Immature natural killer cell (primary cell): ENCODE data around the gene CBX4. TPM values are rescaled to one million over a fixed set of nuclear protein-coding genes. Genes with fewer than 3 reads are reported as not detected.

Experiments used
- DNase-seq, 3 donors: peaks; one replicate each; pipeline ENCODE4 v3.0.0; 2022; ENCODE audit warnings: mixed read lengths in 1 of 3
- H3K27ac Mint-ChIP-seq, 6 donors: one replicate each; pipeline ENCODE4 v1.8.0; 2020; ENCODE audit warnings: mixed read lengths in 6 of 6, mild to moderate bottlenecking in 5 of 6, inconsistent platforms in 4 of 6, moderate library complexity in 3 of 6
- H3K27me3 Mint-ChIP-seq, 3 donors: one replicate each; pipeline ENCODE4 v1.8.0; 2020 to 2021; ENCODE audit warnings: low read depth in 3 of 3, mild to moderate bottlenecking in 3 of 3, mixed read lengths in 3 of 3, moderate library complexity in 3 of 3, inconsistent platforms in 1 of 3
- H3K36me3 Mint-ChIP-seq, 3 donors: one replicate each; pipeline ENCODE4 v1.8.0; 2020; ENCODE audit warnings: mixed read lengths in 3 of 3, inconsistent platforms in 2 of 3, mild to moderate bottlenecking in 2 of 3
- H3K4me1 Mint-ChIP-seq, 2 donors: one replicate each; pipeline ENCODE4 v1.8.0; 2020; ENCODE audit warnings: inconsistent platforms in 2 of 2, mild to moderate bottlenecking in 2 of 2, mixed read lengths in 2 of 2, moderate library complexity in 1 of 2
- H3K4me3 Mint-ChIP-seq, 5 donors: one replicate each; pipeline ENCODE4 v1.8.0; 2020; ENCODE audit warnings: mild to moderate bottlenecking in 5 of 5, mixed read lengths in 5 of 5, inconsistent platforms in 3 of 5, moderate library complexity in 3 of 5
- H3K9me3 Mint-ChIP-seq, 6 donors: one replicate each; pipeline ENCODE4 v1.8.0; 2020; ENCODE audit warnings: mild to moderate bottlenecking in 6 of 6, mixed read lengths in 6 of 6, inconsistent platforms in 4 of 6, moderate library complexity in 3 of 6
- polyA plus RNA-seq, 3 donors: library from polyadenylated mRNA; unstranded; fragments of 300-500 nt; fragmentation: Illumina TruSeq; gene quantifications; one replicate each; pipeline ENCODE4 v1.2.3, GENCODE V29; 2021

CBX4 gene
- polyA plus RNA-seq, 3 donors from 2014 or later: 3.0 to 6.7 (median 4.9) TPM

GRCh38 chr17:79813297-79814126 is 25.7 kb downstream of the CBX4 start:
- Mint-ChIP-seq H3K27me3 (peaks cover 37 to 54% (median 47%) of the 10 kb centered on the region in 3 donors), H3K9me3 (peaks cover 0 to 3% (median 0%) of the 10 kb centered on the region in 6 donors), H3K27ac (no peak overlapping the region), H3K4me1 (peaks cover 20 to 27% of the 10 kb centered on the region in 2 donors), H3K4me3 (no peak overlapping the region), H3K36me3 (no peaks in the 10 kb centered on the region)
- DNase-seq: no peak

GRCh38 chr17:79812353-79813258 is 26.6 kb downstream of the CBX4 start:
- Mint-ChIP-seq H3K9me3 (peaks cover 0 to 3% (median 0%) of the 10 kb centered on the region in 6 donors), H3K27me3 (peaks cover 40 to 56% (median 52%) of the 10 kb centered on the region in 3 donors), H3K4me1 (peaks cover 20 to 27% of the 10 kb centered on the region in 2 donors), H3K36me3 (no peaks in the 10 kb centered on the region), H3K27ac (peak overlapping the region in 1 of 6 donors; percentile 39), H3K4me3 (peak overlapping the region; percentile 52 to 74 (median 69))
- no peak for DNase-seq

- H3K36me3 Mint-ChIP-seq: no peaks in the 10 kb centered on the region
- no peak for DNase-seq
- peaks cover 45 to 61% (median 55%) of the 10 kb centered on the region in 3 donors for H3K27me3 Mint-ChIP-seq
- H3K4me3 Mint-ChIP-seq: peak overlapping the region; percentile 50 to 63 (median 53)
- peaks cover 0 to 3% (median 0%) of the 10 kb centered on the region in 6 donors for H3K9me3 Mint-ChIP-seq
- peak overlapping the region in 2 of 6 donors; percentile 14 to 39 for H3K27ac Mint-ChIP-seq
- peaks cover 20 to 27% of the 10 kb centered on the region in 2 donors for H3K4me1 Mint-ChIP-seq
Measured at GRCh38 chr17:79811868-79812352, 27.3 kb downstream of the CBX4 start.

GRCh38 chr17:79811011-79811867 is 28.0 kb downstream of the CBX4 start:
- Mint-ChIP-seq H3K9me3 (peaks cover 0 to 3% (median 0%) of the 10 kb centered on the region in 6 donors), H3K4me1 (peaks cover 20 to 25% of the 10 kb centered on the region in 2 donors), H3K27ac (peak overlapping the region in 1 of 6 donors; percentile 49), H3K36me3 (no peaks in the 10 kb centered on the region), H3K27me3 (peaks cover 43 to 61% (median 55%) of the 10 kb centered on the region in 3 donors), H3K4me3 (peak overlapping the region; percentile 50 to 63 (median 53))
- DNase-seq: peak in 2 of 3 donors; percentile 28 to 32

- Mint-ChIP-seq H3K4me1 (peaks cover 20 to 21% of the 10 kb centered on the region in 2 donors), H3K9me3 (peaks cover 0 to 3% (median 0%) of the 10 kb centered on the region in 6 donors), H3K27me3 (peaks cover 45 to 65% (median 59%) of the 10 kb centered on the region in 3 donors), H3K36me3 (no peaks in the 10 kb centered on the region), H3K27ac (peak overlapping the region in 1 of 6 donors; percentile 49), H3K4me3 (peak overlapping the region in 4 of 5 donors; percentile 27 to 60 (median 48))
- DNase-seq: peak; percentile 66 to 69 (median 68)
Measured at GRCh38 chr17:79810130-79811010, 28.9 kb downstream of the CBX4 start.

GRCh38 chr17:79809530-79810129 is 29.6 kb downstream of the CBX4 start:
- Mint-ChIP-seq H3K27ac (no peak overlapping the region), H3K27me3 (peaks cover 51 to 73% (median 67%) of the 10 kb centered on the region in 3 donors), H3K4me3 (peak overlapping the region in 2 of 5 donors; percentile 27 to 33), H3K4me1 (peaks cover 22 to 25% of the 10 kb centered on the region in 2 donors), H3K9me3 (peaks cover 0 to 3% (median 0%) of the 10 kb centered on the region in 6 donors), H3K36me3 (no peaks in the 10 kb centered on the region)
- DNase-seq: no peak

GRCh38 chr17:79808763-79809529 is 30.3 kb downstream of the CBX4 start:
- DNase-seq: peak in 1 of 3 donors; percentile 22
- peaks cover 0 to 2% (median 0%) of the 10 kb centered on the region in 6 donors for H3K9me3 Mint-ChIP-seq
- H3K27ac Mint-ChIP-seq: peak overlapping the region in 1 of 6 donors; percentile 40
- H3K27me3 Mint-ChIP-seq: peaks cover 49 to 73% (median 66%) of the 10 kb centered on the region in 3 donors
- peak overlapping the region in 2 of 5 donors; percentile 39 to 42 for H3K4me3 Mint-ChIP-seq
- peaks cover 20 to 25% of the 10 kb centered on the region in 2 donors for H3K4me1 Mint-ChIP-seq
- H3K36me3 Mint-ChIP-seq: no peaks in the 10 kb centered on the region

GRCh38 chr17:79806863-79807720 is 32.1 kb downstream of the CBX4 start:
- peaks cover 20 to 26% of the 10 kb centered on the region in 2 donors for H3K4me1 Mint-ChIP-seq

GRCh38 chr17:79806446-79806760 is 32.8 kb downstream of the CBX4 start:
- no peak overlapping the region for H3K27ac Mint-ChIP-seq
- peak overlapping the region in 1 of 5 donors; percentile 17 for H3K4me3 Mint-ChIP-seq
- peaks cover 0 to 5% (median 0%) of the 10 kb centered on the region in 6 donors for H3K9me3 Mint-ChIP-seq
- no peak for DNase-seq
- no peaks in the 10 kb centered on the region for H3K36me3 Mint-ChIP-seq
- H3K4me1 Mint-ChIP-seq: peaks cover 15 to 28% of the 10 kb centered on the region in 2 donors
- peaks cover 56 to 84% (median 77%) of the 10 kb centered on the region in 3 donors for H3K27me3 Mint-ChIP-seq

More at GRCh38 chr17:79806863-79807720, 32.1 kb downstream of the CBX4 start:
- no peaks in the 10 kb centered on the region for H3K36me3 Mint-ChIP-seq
- H3K27me3 Mint-ChIP-seq: peaks cover 56 to 84% (median 78%) of the 10 kb centered on the region in 3 donors
- DNase-seq: no peak
- peak overlapping the region in 1 of 6 donors; percentile 50 for H3K27ac Mint-ChIP-seq
- peaks cover 0 to 3% (median 0%) of the 10 kb centered on the region in 6 donors for H3K9me3 Mint-ChIP-seq
- peak overlapping the region in 2 of 5 donors; percentile 17 to 44 for H3K4me3 Mint-ChIP-seq
